Esophagus muscularis mucosa (tissue), 4 donors: Measurements from ENCODE around the gene YAF2. TPM values are rescaled to one million over a fixed set of nuclear protein-coding genes. Genes with fewer than 3 reads are reported as not detected.

Experiments
- DNase-seq: peaks from one replicate; pipeline ENCODE4 v3.0.0-alpha.2; 2017; ENCODE audit errors: extremely low spot score
- H3K27ac ChIP-seq, 4 donors: fragments of 200-600 bp; sonication (generic); replicated peaks in 1 of 4; 1 replicate in 3 of 4; 2 replicates in 1 of 4; pipeline ENCODE4 v1.5.1; 2016 to 2019; ENCODE audit warnings: mild to moderate bottlenecking in 1 of 4
- H3K27me3 ChIP-seq, 4 donors: fragments of 200-600 bp; sonication (generic); one replicate each; pipeline versions ENCODE4 v1.5.1 to v1.6.0; 2016 to 2019
- H3K36me3 ChIP-seq, 4 donors: fragments of 200-600 bp; sonication (generic); one replicate each; pipeline ENCODE4 v1.5.1; 2016 to 2019
- H3K4me1 ChIP-seq, 4 donors: fragments of 200-600 bp; sonication (generic); one replicate each; pipeline ENCODE4 v1.5.1; 2016 to 2019
- H3K4me3 ChIP-seq, 4 donors: fragments of 200-600 bp; sonication (generic); 1 replicate in 2 of 4; 2 replicates in 2 of 4; pipeline ENCODE4 v1.5.1; 2016 to 2019; ENCODE audit warnings: mild to moderate bottlenecking in 4 of 4, moderate library complexity in 1 of 4
- H3K9me3 ChIP-seq, 4 donors: fragments of 200-600 bp; sonication (generic); 1 replicate in 3 of 4; 2 replicates in 1 of 4; pipeline ENCODE4 v1.5.1; 2016 to 2019
- EP300 ChIP-seq: sonication (generic); formaldehyde crosslinking; IDR thresholded peaks from one replicate; pipeline ENCODE4 v1.6.1; 2017; ENCODE audit warnings: antibody characterized with exemption
- POLR2A ChIP-seq: fragments of 450-650 bp; IDR thresholded peaks from one replicate; pipeline ENCODE4 v1.6.1; 2017; ENCODE audit warnings: antibody characterized with exemption, moderate library complexity, mild to moderate bottlenecking, low read depth
- POLR2AphosphoS5 ChIP-seq, 2 donors: sonication (generic); formaldehyde crosslinking; IDR thresholded peaks; one replicate each; pipeline ENCODE4 v1.6.1; 2017; ENCODE audit warnings: antibody characterized with exemption in 2 of 2
- WGBS: methylation state at CpG from one replicate; pipeline ENCODE4 v1.1.5; 2018; 5-methylcytosine and 5-hydroxymethylcytosine counted together
- intact Hi-C: fragments of 100-400 bp; cut with DNase I; formaldehyde crosslinking; loops from one replicate; pipeline ENCODE4 v1.15.1; 2023
- total RNA-seq, 4 donors: library from RNA; depleted of rRNA; stranded (reverse); fragments of >200 nt; gene quantifications; one replicate each; pipeline versions ENCODE4 v1.1.0 to v1.2.1, GENCODE V29; 2016
- TF ChIP-seq, protein P1 (sequence below), 3 experiments: fragments of 200-600 bp in 2 of 3; fragments of 450-650 bp in 1 of 3; sonication (generic) in 2 of 3; IDR thresholded peaks; one replicate each; pipeline ENCODE4 v1.5.1; 2017 to 2019; ENCODE audit warnings: antibody characterized with exemption in 3 of 3, mild to moderate bottlenecking in 2 of 3, moderate library complexity in 1 of 3

Gene YAF2
- total RNA-seq, 4 donors from 2014 or later, result 16.8 to 30.3 (median 20.4) TPM

DNA sequence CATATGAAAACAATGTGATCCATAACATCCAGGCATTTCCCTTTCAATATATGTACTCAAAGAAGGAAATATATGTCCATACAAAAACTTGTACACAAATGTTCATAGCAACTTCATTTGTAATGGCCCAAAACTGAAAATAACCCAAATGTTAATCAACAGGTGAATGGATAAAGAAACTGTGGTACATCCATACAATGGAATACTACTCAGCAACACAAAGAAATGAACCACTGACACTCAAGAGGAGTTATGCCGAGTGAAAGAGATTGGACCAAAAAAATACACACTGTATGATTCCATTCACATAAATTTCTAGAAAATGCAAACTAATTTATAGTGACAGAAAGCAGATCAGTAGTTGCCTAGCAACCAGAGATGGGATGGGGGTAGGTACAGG lies 63.1 kb downstream of the YAF2 start:
- no peak overlapping the region for H3K27ac ChIP-seq
- 90% methylated on average over 1 of the region's 1 CpG for WGBS
- intact Hi-C loops, result no loop called here
- H3K36me3 ChIP-seq, result peaks cover 0 to 23% (median 8%) of the 10 kb centered on the region in 4 donors
- H3K9me3 ChIP-seq, result no peaks in the 10 kb centered on the region
- H3K4me1 ChIP-seq, result peaks cover 0 to 10% (median 0%) of the 10 kb centered on the region in 4 donors
- no peak overlapping the region for H3K4me3 ChIP-seq
- H3K27me3 ChIP-seq, result no peaks in the 10 kb centered on the region
- no peak for DNase-seq
- TF ChIP-seq EP300 (no peak), POLR2AphosphoS5 (IDR thresholded peaks at IDR 0.05) (no peak), POLR2A (no peak)
- TF ChIP-seq, protein P1, sequence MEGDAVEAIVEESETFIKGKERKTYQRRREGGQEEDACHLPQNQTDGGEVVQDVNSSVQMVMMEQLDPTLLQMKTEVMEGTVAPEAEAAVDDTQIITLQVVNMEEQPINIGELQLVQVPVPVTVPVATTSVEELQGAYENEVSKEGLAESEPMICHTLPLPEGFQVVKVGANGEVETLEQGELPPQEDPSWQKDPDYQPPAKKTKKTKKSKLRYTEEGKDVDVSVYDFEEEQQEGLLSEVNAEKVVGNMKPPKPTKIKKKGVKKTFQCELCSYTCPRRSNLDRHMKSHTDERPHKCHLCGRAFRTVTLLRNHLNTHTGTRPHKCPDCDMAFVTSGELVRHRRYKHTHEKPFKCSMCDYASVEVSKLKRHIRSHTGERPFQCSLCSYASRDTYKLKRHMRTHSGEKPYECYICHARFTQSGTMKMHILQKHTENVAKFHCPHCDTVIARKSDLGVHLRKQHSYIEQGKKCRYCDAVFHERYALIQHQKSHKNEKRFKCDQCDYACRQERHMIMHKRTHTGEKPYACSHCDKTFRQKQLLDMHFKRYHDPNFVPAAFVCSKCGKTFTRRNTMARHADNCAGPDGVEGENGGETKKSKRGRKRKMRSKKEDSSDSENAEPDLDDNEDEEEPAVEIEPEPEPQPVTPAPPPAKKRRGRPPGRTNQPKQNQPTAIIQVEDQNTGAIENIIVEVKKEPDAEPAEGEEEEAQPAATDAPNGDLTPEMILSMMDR (IDR thresholded peaks at IDR 0.05), result no peak

DNA sequence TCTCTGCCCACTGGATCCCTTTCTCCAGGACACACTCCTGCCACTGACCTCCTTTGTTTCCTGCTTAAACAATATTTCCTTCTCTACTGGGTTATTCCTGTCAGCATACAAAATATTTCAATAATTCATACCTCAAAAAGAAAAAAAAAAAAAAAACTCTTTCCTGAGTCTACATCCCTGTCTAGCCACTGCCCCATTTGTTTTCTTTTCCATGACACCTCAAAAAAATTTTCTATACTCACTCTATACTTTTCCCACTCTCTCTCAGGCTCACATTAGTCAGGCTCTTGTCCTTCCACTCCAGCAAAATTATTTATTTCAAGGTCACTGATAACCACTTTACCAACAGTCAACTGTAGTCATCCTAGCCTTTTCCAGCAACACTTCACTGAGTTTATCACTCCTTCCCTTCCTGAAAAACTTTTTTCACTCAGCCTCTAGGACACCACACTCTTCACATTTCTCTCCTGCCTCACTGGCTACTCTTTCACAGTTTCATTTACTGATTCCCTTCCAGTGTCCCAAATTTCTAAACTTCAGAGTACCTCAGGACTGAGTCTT lies 64.0 kb downstream of the YAF2 start:
- no peak for DNase-seq
- no peaks in the 10 kb centered on the region for H3K27me3 ChIP-seq
- H3K4me3 ChIP-seq, result no peak overlapping the region
- intact Hi-C loops, result no loop called here
- H3K36me3 ChIP-seq, result peaks cover 0 to 20% (median 8%) of the 10 kb centered on the region in 4 donors
- peaks cover 0 to 10% (median 0%) of the 10 kb centered on the region in 4 donors for H3K4me1 ChIP-seq
- no peak overlapping the region for H3K27ac ChIP-seq
- TF ChIP-seq, protein P1 (IDR thresholded peaks at IDR 0.05), result no peak
- no peak for TF ChIP-seq POLR2AphosphoS5 (IDR thresholded peaks at IDR 0.05)
- TF ChIP-seq EP300, result no peak
- TF ChIP-seq POLR2A, result no peak
- no peaks in the 10 kb centered on the region for H3K9me3 ChIP-seq

DNA sequence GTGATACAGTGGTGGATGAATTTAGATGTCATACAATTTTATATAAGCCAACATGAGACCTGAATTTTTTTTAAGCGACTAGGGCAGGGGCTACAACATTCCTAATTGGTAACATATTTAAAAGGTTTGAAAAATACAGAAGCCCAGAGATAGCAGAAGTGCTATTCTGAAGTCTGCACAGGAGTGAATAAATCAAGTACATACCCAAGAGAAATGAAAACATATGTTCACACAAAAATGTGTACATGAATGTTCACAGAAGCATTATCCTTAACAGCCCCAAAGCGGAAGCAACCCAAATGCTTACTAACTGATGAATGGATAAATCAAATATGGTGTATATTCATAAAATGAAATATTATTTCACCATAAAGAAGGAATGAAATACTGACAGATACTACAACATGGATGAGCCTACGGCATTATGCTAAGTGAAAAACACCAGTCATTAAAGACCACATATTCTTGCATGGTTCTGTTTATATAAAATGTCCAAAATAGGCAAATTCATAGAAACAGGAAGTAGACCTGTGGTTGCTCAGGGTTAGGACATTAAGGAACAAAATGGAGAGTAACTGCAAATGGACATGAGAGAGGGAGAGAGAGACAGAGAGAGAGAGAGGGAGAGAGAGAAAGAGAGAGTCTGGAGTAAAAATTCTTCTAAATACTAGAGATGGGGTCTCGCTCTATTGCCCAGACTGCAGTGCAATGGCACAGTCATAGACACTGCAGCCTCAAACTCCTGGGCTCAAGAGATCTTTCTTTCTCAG lies 65.4 kb downstream of the YAF2 start:
- H3K27ac ChIP-seq, result no peak overlapping the region
- peaks cover 0 to 12% (median 8%) of the 10 kb centered on the region in 4 donors for H3K36me3 ChIP-seq
- H3K4me1 ChIP-seq, result peaks cover 0 to 10% (median 0%) of the 10 kb centered on the region in 4 donors
- WGBS, result 98% methylated on average over 4 of the region's 4 CpGs
- DNase-seq, result no peak
- TF ChIP-seq EP300 (no peak), POLR2AphosphoS5 (IDR thresholded peaks at IDR 0.05) (no peak), POLR2A (no peak)
- TF ChIP-seq, protein P1 (IDR thresholded peaks at IDR 0.05), result no peak
- intact Hi-C loops, result no loop called here
- no peak overlapping the region for H3K4me3 ChIP-seq
- H3K9me3 ChIP-seq, result no peaks in the 10 kb centered on the region
- no peaks in the 10 kb centered on the region for H3K27me3 ChIP-seq

DNA sequence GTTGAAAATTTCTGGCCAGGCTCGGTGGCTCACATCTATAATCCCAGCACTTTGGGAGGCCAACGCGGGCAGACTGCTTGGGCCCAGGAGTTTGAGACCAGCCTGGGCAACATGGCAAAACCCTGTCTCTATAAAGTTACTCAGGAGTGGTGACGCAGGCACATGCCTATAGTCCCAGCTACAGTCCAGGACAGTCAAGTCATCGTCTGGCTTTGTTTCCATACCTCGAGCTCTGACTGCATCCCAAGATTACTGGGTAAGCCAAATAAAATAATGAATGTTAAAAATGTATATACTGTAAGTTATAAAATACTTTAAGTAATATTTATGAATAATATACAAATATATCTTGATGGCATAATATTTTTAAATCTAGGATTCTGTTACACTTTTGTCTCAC lies 70.3 kb downstream of the YAF2 start:
- H3K36me3 ChIP-seq, result peaks cover 0 to 11% (median 5%) of the 10 kb centered on the region in 4 donors
- WGBS, result 94% methylated on average over 6 of the region's 6 CpGs
- no peak for DNase-seq
- TF ChIP-seq POLR2A (no peak), POLR2AphosphoS5 (IDR thresholded peaks at IDR 0.05) (no peak), EP300 (no peak)
- TF ChIP-seq, protein P1 (IDR thresholded peaks at IDR 0.05), result no peak
- no peaks in the 10 kb centered on the region for H3K4me1 ChIP-seq
- no peak overlapping the region for H3K4me3 ChIP-seq
- no peaks in the 10 kb centered on the region for H3K9me3 ChIP-seq
- no peaks in the 10 kb centered on the region for H3K27me3 ChIP-seq
- H3K27ac ChIP-seq, result no peak overlapping the region
- intact Hi-C loops, result no loop called here
